ENCODE measurements around the gene TBC1D4. TPM values are rescaled to one million over a fixed set of nuclear protein-coding genes. Genes with fewer than 3 reads are reported as not detected.

TBC1D4 gene
- total RNA-seq, 4 donors from 2014 or later: 14.9 to 20.8 (median 16.6) TPM

DNA sequence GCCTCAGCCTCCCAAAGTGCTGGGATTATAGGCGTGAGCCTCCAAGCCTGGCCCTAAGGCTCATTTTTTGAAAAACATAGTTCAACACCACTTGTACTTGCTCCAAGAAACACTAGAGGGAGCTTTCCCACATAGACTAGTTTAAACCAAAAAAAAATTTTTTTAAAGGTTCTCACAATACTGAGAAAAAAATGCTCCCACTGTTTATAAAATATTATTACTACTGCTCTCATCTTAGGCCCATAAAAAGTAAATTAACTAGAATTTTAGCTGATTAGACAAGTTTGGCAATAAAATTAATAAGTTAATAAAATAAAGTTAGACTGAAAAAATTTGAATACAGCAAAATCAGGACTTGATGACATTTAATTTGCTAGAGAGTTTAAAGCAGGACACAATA, 109.5 kb downstream of the TBC1D4 start:
- 10 to 20% methylated on average over 1 of the region's 1 CpG for whole genome bisulfite sequencing, 2 donors
- H3K36me3 ChIP-seq: no peaks in the 10 kb centered on the region
- no peak for TF ChIP-seq POLR2A (IDR thresholded peaks at IDR 0.05)
- TF ChIP-seq, protein P1, sequence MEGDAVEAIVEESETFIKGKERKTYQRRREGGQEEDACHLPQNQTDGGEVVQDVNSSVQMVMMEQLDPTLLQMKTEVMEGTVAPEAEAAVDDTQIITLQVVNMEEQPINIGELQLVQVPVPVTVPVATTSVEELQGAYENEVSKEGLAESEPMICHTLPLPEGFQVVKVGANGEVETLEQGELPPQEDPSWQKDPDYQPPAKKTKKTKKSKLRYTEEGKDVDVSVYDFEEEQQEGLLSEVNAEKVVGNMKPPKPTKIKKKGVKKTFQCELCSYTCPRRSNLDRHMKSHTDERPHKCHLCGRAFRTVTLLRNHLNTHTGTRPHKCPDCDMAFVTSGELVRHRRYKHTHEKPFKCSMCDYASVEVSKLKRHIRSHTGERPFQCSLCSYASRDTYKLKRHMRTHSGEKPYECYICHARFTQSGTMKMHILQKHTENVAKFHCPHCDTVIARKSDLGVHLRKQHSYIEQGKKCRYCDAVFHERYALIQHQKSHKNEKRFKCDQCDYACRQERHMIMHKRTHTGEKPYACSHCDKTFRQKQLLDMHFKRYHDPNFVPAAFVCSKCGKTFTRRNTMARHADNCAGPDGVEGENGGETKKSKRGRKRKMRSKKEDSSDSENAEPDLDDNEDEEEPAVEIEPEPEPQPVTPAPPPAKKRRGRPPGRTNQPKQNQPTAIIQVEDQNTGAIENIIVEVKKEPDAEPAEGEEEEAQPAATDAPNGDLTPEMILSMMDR (IDR thresholded peaks at IDR 0.05): peak in 5 of 6 experiments; percentile 53 to 77 (median 73)
- H3K4me1 ChIP-seq: peaks cover 0 to 25% (median 8%) of the 10 kb centered on the region in 3 donors
- no peaks in the 10 kb centered on the region for H3K27me3 ChIP-seq
- no peak overlapping the region for H3K27ac ChIP-seq
- DNase-seq: no peak
- intact Hi-C loops (cut with DNase I): loop anchor here (5.0 kb wide), 1 partner anchor 110 kb away; the partner anchor contains the start of gene TBC1D4
- no peaks in the 10 kb centered on the region for H3K9me3 ChIP-seq
- H3K4me3 ChIP-seq: no peak overlapping the region

DNA sequence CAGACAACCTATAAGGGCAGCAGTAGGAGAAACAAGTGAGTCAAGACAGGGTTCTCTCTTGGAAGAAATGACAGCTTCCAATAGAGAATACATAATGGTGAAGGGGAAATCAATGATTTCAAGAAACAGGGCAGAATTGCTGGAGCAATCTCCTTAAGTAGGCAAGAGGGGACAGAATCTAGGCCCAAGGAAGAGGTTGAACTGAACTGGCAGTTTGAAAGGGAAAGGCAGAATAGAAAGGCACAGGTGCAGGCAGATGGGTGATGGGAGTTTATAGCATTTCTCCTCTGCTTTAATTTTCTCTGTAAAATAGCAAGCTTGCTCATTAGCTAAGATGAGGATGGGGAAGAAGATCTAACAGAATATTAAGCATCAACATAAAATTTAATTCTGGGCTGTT, 110.8 kb downstream of the TBC1D4 start:
- Histone ChIP-seq H3K27ac (no peak overlapping the region), H3K4me1 (peaks cover 0 to 38% (median 8%) of the 10 kb centered on the region in 3 donors), H3K36me3 (no peaks in the 10 kb centered on the region), H3K27me3 (no peaks in the 10 kb centered on the region), H3K4me3 (no peak overlapping the region), H3K9me3 (no peaks in the 10 kb centered on the region)
- intact Hi-C loops (cut with DNase I): loop anchor here (5.0 kb wide), 1 partner anchor 111 kb away; the partner anchor contains the start of gene TBC1D4
- TF ChIP-seq, protein P1 (IDR thresholded peaks at IDR 0.05): no peak
- TF ChIP-seq POLR2A (IDR thresholded peaks at IDR 0.05): no peak
- DNase-seq: no peak

DNA sequence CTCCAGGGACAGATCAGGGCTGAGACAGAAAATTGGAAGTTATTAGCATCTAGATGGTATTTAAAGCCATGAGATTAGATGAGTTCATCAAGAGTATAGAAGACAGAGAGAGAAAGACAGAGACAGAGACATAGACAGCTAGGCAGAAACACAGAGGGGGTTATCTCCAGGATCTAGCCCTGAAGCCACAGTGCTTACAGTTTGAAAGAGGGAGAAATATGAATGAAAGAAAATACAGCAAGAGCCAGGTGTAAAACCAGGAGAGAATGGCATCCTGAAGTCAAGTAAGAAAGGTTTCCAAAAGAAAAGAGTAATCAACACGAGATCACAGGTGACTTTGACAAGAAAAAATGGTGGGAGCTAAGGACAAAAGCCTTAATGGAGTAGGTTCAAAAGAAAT, 111.2 kb downstream of the TBC1D4 start:
- intact Hi-C loops (cut with DNase I): loop anchor here (5.0 kb wide), 1 partner anchor 112 kb away; the partner anchor contains the start of gene TBC1D4
- H3K27me3 ChIP-seq: no peaks in the 10 kb centered on the region
- H3K36me3 ChIP-seq: no peaks in the 10 kb centered on the region
- no peak overlapping the region for H3K27ac ChIP-seq
- no peak overlapping the region for H3K4me3 ChIP-seq
- TF ChIP-seq, protein P1 (IDR thresholded peaks at IDR 0.05): no peak
- TF ChIP-seq POLR2A (IDR thresholded peaks at IDR 0.05): no peak
- H3K4me1 ChIP-seq: peaks cover 0 to 42% (median 12%) of the 10 kb centered on the region in 3 donors
- H3K9me3 ChIP-seq: no peaks in the 10 kb centered on the region
- 71 to 83% methylated on average over 1 of the region's 1 CpG for WGBS, 2 donors
- no peak for DNase-seq

DNA sequence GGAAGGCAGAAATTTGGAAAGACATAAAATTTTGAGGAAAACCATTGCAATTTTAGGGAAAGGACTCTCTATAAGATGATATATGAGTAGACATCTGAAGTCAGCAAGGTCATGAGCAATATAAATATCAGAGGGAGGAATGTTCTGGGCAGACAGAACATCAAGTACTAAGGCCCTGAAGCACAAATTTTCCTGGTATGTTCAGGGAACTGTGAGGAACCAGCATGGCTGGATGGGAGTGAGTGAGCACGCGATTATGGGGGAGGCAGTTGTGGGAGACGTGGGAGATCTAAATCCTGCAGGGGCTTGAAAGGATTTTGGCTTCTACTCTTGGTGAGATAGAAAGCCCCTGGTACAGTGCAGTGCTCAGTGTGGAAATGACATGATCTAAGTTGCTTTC, 112.0 kb downstream of the TBC1D4 start:
- DNase-seq: no peak
- H3K36me3 ChIP-seq: no peaks in the 10 kb centered on the region
- H3K4me1 ChIP-seq: peaks cover 0 to 50% (median 16%) of the 10 kb centered on the region in 3 donors
- 86 to 97% methylated on average over 3 of the region's 3 CpGs for WGBS, 2 donors
- H3K4me3 ChIP-seq: no peak overlapping the region
- intact Hi-C loops (cut with DNase I): loop anchor here (5.0 to 10.0 kb wide), 2 partner anchors 112 to 175 kb away; partner anchors contain the start of genes TBC1D4 and UCHL3
- no peak overlapping the region for H3K27ac ChIP-seq
- H3K9me3 ChIP-seq: no peaks in the 10 kb centered on the region
- no peaks in the 10 kb centered on the region for H3K27me3 ChIP-seq
- no peak for TF ChIP-seq POLR2A (IDR thresholded peaks at IDR 0.05)
- TF ChIP-seq, protein P1 (IDR thresholded peaks at IDR 0.05): no peak

DNA sequence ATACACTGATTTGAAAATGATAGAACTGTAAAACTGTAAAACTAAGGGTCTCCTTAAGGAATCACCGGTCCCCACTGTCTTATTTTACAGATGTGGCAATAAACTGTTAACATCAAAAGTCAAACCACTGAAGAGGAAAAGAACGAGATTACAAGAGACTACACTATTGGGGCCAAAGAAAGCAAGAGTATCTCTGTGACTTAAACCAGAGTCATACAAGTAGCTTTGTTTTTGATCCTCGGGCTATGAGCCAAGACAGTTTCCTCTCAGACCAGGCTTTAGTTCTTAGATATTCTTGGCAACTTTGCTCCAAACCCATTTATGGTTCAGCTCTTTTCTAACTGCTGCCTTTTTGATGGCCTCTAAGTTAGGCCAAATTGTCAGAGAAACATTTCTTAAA, 113.8 kb downstream of the TBC1D4 start:
- intact Hi-C loops (cut with DNase I): loop anchor here (10.0 kb wide), 1 partner anchor 177 kb away; the partner anchor contains the start of gene UCHL3
- H3K4me1 ChIP-seq: peaks cover 0 to 63% (median 24%) of the 10 kb centered on the region in 3 donors
- 9 to 13% methylated on average over 3 of the region's 3 CpGs for WGBS, 2 donors
- peak overlapping the region in 3 of 4 donors; percentile 22 to 39 (median 38) for H3K27ac ChIP-seq
- no peak for DNase-seq
- H3K27me3 ChIP-seq: no peaks in the 10 kb centered on the region
- no peak for TF ChIP-seq POLR2A (IDR thresholded peaks at IDR 0.05)
- TF ChIP-seq, protein P1 (IDR thresholded peaks at IDR 0.05): no peak
- H3K36me3 ChIP-seq: no peaks in the 10 kb centered on the region
- H3K4me3 ChIP-seq: no peak overlapping the region
- no peaks in the 10 kb centered on the region for H3K9me3 ChIP-seq

Data from esophagus squamous epithelium (tissue), 5 donors.